ENCODE data around the gene MYMX.
A peak's percentile ranks its signal among the peaks of the same experiment; 100 is the strongest.

MYMX gene

DNA sequence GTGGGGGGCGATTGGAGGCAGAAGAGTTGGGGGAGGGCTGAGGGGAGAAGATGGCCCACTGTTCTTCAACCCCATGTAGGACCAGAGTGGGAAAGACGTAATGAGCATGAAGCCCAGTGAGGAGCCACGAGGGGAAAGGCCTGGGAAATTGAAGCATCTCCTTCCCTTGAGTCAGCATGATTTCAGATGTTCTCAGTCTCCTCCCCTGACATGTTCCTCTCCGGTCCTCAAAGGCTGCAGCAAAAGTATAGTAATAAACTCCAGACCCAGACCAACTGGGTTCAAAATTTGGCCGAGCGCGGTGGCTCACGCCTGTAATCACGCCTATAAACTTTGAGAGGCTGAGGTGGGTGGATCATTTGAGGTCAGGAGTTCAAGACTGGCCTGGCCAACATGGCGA, 50.5 kb downstream of the MYMX start:
- H3K9me3 Mint-ChIP-seq = no peaks in the 10 kb centered on the region

More for the DNA sequence above, 50.5 kb downstream of the MYMX start:
- peak overlapping the region; percentile 26 to 85 (median 59) for H3K4me3 Mint-ChIP-seq
- peaks cover 34% of the 10 kb centered on the region for H3K4me1 Mint-ChIP-seq
- H3K27me3 Mint-ChIP-seq (ENCODE audit: low read depth) = peaks cover 41% of the 10 kb centered on the region
- TF ChIP-seq, protein P1, sequence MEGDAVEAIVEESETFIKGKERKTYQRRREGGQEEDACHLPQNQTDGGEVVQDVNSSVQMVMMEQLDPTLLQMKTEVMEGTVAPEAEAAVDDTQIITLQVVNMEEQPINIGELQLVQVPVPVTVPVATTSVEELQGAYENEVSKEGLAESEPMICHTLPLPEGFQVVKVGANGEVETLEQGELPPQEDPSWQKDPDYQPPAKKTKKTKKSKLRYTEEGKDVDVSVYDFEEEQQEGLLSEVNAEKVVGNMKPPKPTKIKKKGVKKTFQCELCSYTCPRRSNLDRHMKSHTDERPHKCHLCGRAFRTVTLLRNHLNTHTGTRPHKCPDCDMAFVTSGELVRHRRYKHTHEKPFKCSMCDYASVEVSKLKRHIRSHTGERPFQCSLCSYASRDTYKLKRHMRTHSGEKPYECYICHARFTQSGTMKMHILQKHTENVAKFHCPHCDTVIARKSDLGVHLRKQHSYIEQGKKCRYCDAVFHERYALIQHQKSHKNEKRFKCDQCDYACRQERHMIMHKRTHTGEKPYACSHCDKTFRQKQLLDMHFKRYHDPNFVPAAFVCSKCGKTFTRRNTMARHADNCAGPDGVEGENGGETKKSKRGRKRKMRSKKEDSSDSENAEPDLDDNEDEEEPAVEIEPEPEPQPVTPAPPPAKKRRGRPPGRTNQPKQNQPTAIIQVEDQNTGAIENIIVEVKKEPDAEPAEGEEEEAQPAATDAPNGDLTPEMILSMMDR (IDR thresholded peaks at IDR 0.05; ENCODE audit: unreplicated experiment in 3 of 3) = no peak
- H3K27ac Mint-ChIP-seq = no peak overlapping the region
- no peaks in the 10 kb centered on the region for H3K36me3 Mint-ChIP-seq (ENCODE audit: low read depth)

Data from nephron (organoid).